Mesodermal cell (in vitro differentiated cells): Measurements from ENCODE around the gene PLXNA4.

Experiments used
- H3K27ac ChIP-seq: 2 replicates; pipeline ENCODE4 v1.7.0; 2013; ENCODE audit warnings: mild to moderate bottlenecking, low read depth, low read length, moderate library complexity; ENCODE audit not compliant: severe bottlenecking
- H3K36me3 ChIP-seq: 2 replicates; pipeline ENCODE4 v1.7.1; 2013; ENCODE audit warnings: mild to moderate bottlenecking, low read length, moderate library complexity; ENCODE audit not compliant: control insufficient read depth, insufficient read depth
- H3K4me1 ChIP-seq: one replicate; pipeline ENCODE4 v1.7.1; 2013; ENCODE audit warnings: mild to moderate bottlenecking, low read length; ENCODE audit not compliant: insufficient read depth, control insufficient read depth, poor library complexity, severe bottlenecking
- H3K4me3 ChIP-seq: 2 replicates; pipeline ENCODE4 v1.7.0; 2013; ENCODE audit warnings: low read length, control low read depth, mild to moderate bottlenecking; ENCODE audit not compliant: insufficient read depth, poor library complexity, severe bottlenecking; ENCODE audit errors: extremely low read depth
- H3K9me3 ChIP-seq: 2 replicates; pipeline ENCODE4 v1.7.1; 2013; ENCODE audit warnings: mild to moderate bottlenecking, low read length, moderate library complexity; ENCODE audit not compliant: control insufficient read depth
- WGBS, 2 experiments: methylation state at CpG; one replicate each; pipeline ENCODE4 v1.1.5; 2013; ENCODE audit warnings: missing lambda C conversion rate in 2 of 2; ENCODE audit not compliant: insufficient coverage in 2 of 2; 5-methylcytosine and 5-hydroxymethylcytosine counted together

The PLXNA4 gene

GRCh38 chr7:132402096-132402495 is 174.2 kb downstream of the PLXNA4 start:
- no peaks in the 10 kb centered on the region for H3K36me3 ChIP-seq
- H3K4me3 ChIP-seq: no peak overlapping the region
- no peaks in the 10 kb centered on the region for H3K9me3 ChIP-seq
- no peaks in the 10 kb centered on the region for H3K4me1 ChIP-seq
- 85 to 94% methylated on average over 3 to 4 of the region's 5 CpGs for WGBS, 2 experiments
- no peak overlapping the region for H3K27ac ChIP-seq

GRCh38 chr7:132400561-132401142 is 175.6 kb downstream of the PLXNA4 start:
- Histone ChIP-seq H3K4me1 (no peaks in the 10 kb centered on the region), H3K36me3 (no peaks in the 10 kb centered on the region), H3K4me3 (no peak overlapping the region), H3K9me3 (no peaks in the 10 kb centered on the region), H3K27ac (no peak overlapping the region)
- 74 to 83% methylated on average over 8 to 9 of the region's 10 CpGs for WGBS, 2 experiments

- Histone ChIP-seq H3K9me3 (no peaks in the 10 kb centered on the region), H3K36me3 (no peaks in the 10 kb centered on the region), H3K27ac (no peak overlapping the region), H3K4me1 (no peaks in the 10 kb centered on the region), H3K4me3 (no peak overlapping the region)
- 85 to 93% methylated on average over 4 of the region's 4 CpGs for WGBS, 2 experiments
These were observed 176.9 kb downstream of the PLXNA4 start for GRCh38 chr7:132399367-132399766.

- no peaks in the 10 kb centered on the region for H3K4me1 ChIP-seq
- 93 to 95% methylated on average over 12 to 13 of the region's 14 CpGs for WGBS, 2 experiments
- no peaks in the 10 kb centered on the region for H3K36me3 ChIP-seq
- H3K9me3 ChIP-seq: no peaks in the 10 kb centered on the region
- no peak overlapping the region for H3K4me3 ChIP-seq
- no peak overlapping the region for H3K27ac ChIP-seq
These were observed 177.9 kb downstream of the PLXNA4 start for GRCh38 chr7:132398253-132398925.

GRCh38 chr7:132397070-132397469 is 179.2 kb downstream of the PLXNA4 start:
- H3K9me3 ChIP-seq: no peaks in the 10 kb centered on the region
- no peaks in the 10 kb centered on the region for H3K36me3 ChIP-seq
- no peaks in the 10 kb centered on the region for H3K4me1 ChIP-seq
- H3K27ac ChIP-seq: no peak overlapping the region
- no peak overlapping the region for H3K4me3 ChIP-seq
- WGBS, 2 experiments: 95 to 100% methylated on average over 4 of the region's 5 CpGs

- Histone ChIP-seq H3K27ac (no peak overlapping the region), H3K4me1 (no peaks in the 10 kb centered on the region), H3K9me3 (no peaks in the 10 kb centered on the region), H3K4me3 (no peak overlapping the region), H3K36me3 (no peaks in the 10 kb centered on the region)
- WGBS, 2 experiments: 84 to 88% methylated on average over 4 of the region's 4 CpGs
These were observed 180.9 kb downstream of the PLXNA4 start for GRCh38 chr7:132395361-132395760.

- Histone ChIP-seq H3K27ac (no peak overlapping the region), H3K36me3 (no peaks in the 10 kb centered on the region), H3K4me1 (no peaks in the 10 kb centered on the region), H3K4me3 (no peak overlapping the region), H3K9me3 (no peaks in the 10 kb centered on the region)
- 80 to 94% methylated on average over 6 of the region's 7 CpGs for WGBS, 2 experiments
These were observed 181.7 kb downstream of the PLXNA4 start for GRCh38 chr7:132394283-132395198.

- H3K36me3 ChIP-seq: no peaks in the 10 kb centered on the region
- H3K27ac ChIP-seq: no peak overlapping the region
- 79 to 84% methylated on average over 7 of the region's 9 CpGs for WGBS, 2 experiments
- no peak overlapping the region for H3K4me3 ChIP-seq
- no peaks in the 10 kb centered on the region for H3K9me3 ChIP-seq
- H3K4me1 ChIP-seq: no peaks in the 10 kb centered on the region
These were observed 182.4 kb downstream of the PLXNA4 start for GRCh38 chr7:132393789-132394261.

GRCh38 chr7:132392713-132393112 is 183.6 kb downstream of the PLXNA4 start:
- Histone ChIP-seq H3K4me3 (no peak overlapping the region), H3K27ac (no peak overlapping the region), H3K9me3 (no peaks in the 10 kb centered on the region), H3K36me3 (no peaks in the 10 kb centered on the region), H3K4me1 (no peaks in the 10 kb centered on the region)
- WGBS, 2 experiments: 84 to 90% methylated on average over 7 to 8 of the region's 8 CpGs

GRCh38 chr7:132390705-132391104 is 185.6 kb downstream of the PLXNA4 start:
- Histone ChIP-seq H3K4me1 (no peaks in the 10 kb centered on the region), H3K27ac (no peak overlapping the region), H3K36me3 (no peaks in the 10 kb centered on the region), H3K4me3 (no peak overlapping the region), H3K9me3 (no peaks in the 10 kb centered on the region)
- WGBS, 2 experiments: 71% methylated on average over 1 of the region's 3 CpGs; no CpG with 5 or more reads in 1 of the 2 experiments
